Measurements from ENCODE around the gene WDR37. TPM values are rescaled to one million over a fixed set of nuclear protein-coding genes. Genes with fewer than 3 reads are reported as not detected.

Gene WDR37
- total and polyA plus RNA-seq, 2 experiments from 2014 or later, result 13.7 to 16.5 TPM

DNA sequence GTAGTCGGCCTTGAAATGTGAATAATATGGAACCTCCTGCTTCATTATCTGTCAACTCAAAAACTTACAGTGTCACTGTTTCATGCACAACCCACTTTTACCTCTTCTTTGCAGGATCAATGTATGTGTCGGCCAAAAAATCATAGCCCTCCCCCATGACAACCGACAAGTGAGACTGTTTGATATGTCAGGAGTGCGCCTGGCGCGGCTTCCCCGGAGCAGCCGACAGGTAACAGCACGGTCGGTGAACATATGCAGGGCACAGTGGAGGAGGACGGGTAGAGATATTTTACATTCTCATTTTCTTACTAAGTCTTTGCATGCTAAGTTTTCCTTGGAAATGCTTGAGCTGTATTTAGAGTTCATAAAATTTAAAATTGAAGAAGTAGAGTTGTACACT, 68.6 kb downstream of the WDR37 start:
- DNase-seq, result no peak
- H3K9me2 ChIP-seq (ENCODE audit: insufficient read depth), result no peaks in the 10 kb centered on the region
- 0 out of 2 replicates have a peak, but pooled peaks cover 3% of the 10 kb centered on the region for H3F3A ChIP-seq (ENCODE audit: insufficient read depth)
- peaks cover 16% of the 10 kb centered on the region for H3K79me2 ChIP-seq (ENCODE audit: insufficient read depth)
- no peaks in the 10 kb centered on the region for H3K27me3 ChIP-seq (replicated peaks; ENCODE audit: insufficient read depth)
- WGBS, 2 experiments (ENCODE audit: low coverage in 1 of 2, low lambda C conversion rate in 2 of 2, missing lambda C conversion rate in 2 of 2), result 91 to 94% methylated on average over 11 of the region's 11 CpGs
- H3K4me2 ChIP-seq (ENCODE audit: unreplicated experiment), result no peak overlapping the region
- no peak for TF ChIP-seq EZH2phosphoT487 (IDR thresholded peaks at IDR 0.05; ENCODE audit: insufficient read depth, low read depth)
- no peak for TF ChIP-seq EZH2 (IDR thresholded peaks at IDR 0.05; ENCODE audit: insufficient read depth, poor library complexity, severe bottlenecking)
- no peak overlapping the region for H3K27ac ChIP-seq
- H3K36me3 ChIP-seq (ENCODE audit: low read depth), result peaks cover 25% of the 10 kb centered on the region
- no peaks in the 10 kb centered on the region for H4K20me1 ChIP-seq (ENCODE audit: insufficient read depth)
- no peaks in the 10 kb centered on the region for H3K4me1 ChIP-seq (ENCODE audit: insufficient read depth)
- H3K9ac ChIP-seq, result no peak overlapping the region
- no peaks in the 10 kb centered on the region for H3K9me3 ChIP-seq (ENCODE audit: low read depth)
- H3K4me3 ChIP-seq, result no peak overlapping the region
- in situ Hi-C loops (cut with MboI), result no loop called here
- no peak overlapping the region for H2AFZ ChIP-seq

DNA sequence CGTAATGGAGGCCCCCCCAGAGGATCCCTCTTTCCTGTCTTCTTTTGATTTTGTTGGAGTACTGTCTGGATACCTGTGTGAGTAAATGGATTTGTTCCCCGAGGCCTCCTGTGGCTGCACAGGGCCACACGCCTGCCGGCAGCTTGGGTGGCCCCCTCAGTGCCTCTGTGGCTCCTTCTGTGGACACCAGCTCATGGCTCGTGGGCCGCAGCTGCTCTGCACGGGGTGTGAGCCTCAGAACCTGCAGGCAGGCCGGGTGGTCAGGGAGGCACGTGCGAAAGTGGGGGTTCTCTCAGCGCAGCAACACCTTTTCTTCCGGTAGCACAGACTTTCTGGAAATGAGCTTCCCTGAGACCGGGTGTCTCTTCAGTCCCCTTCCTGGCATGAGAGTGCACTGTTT, 70.3 kb downstream of the WDR37 start:
- Histone ChIP-seq H3F3A (ENCODE audit: insufficient read depth) (0 out of 2 replicates have a peak, but pooled peaks cover 3% of the 10 kb centered on the region), H3K27ac (no peak overlapping the region), H3K4me2 (ENCODE audit: unreplicated experiment) (no peak overlapping the region), H4K20me1 (ENCODE audit: insufficient read depth) (no peaks in the 10 kb centered on the region), H3K9me2 (ENCODE audit: insufficient read depth) (no peaks in the 10 kb centered on the region), H3K9me3 (ENCODE audit: low read depth) (no peaks in the 10 kb centered on the region), H3K27me3 (replicated peaks; ENCODE audit: insufficient read depth) (no peaks in the 10 kb centered on the region), H3K9ac (no peak overlapping the region), H3K4me3 (no peak overlapping the region), H3K79me2 (ENCODE audit: insufficient read depth) (peaks cover 10% of the 10 kb centered on the region), H3K4me1 (ENCODE audit: insufficient read depth) (no peaks in the 10 kb centered on the region), H3K36me3 (ENCODE audit: low read depth) (peaks cover 28% of the 10 kb centered on the region), H2AFZ (no peak overlapping the region)
- 87 to 88% methylated on average over 13 of the region's 13 CpGs for WGBS, 2 experiments (ENCODE audit: low coverage in 1 of 2, low lambda C conversion rate in 2 of 2, missing lambda C conversion rate in 2 of 2)
- TF ChIP-seq EZH2 (IDR thresholded peaks at IDR 0.05; ENCODE audit: insufficient read depth, poor library complexity, severe bottlenecking), result no peak
- in situ Hi-C loops (cut with MboI), result no loop called here
- DNase-seq, result no peak

DNA sequence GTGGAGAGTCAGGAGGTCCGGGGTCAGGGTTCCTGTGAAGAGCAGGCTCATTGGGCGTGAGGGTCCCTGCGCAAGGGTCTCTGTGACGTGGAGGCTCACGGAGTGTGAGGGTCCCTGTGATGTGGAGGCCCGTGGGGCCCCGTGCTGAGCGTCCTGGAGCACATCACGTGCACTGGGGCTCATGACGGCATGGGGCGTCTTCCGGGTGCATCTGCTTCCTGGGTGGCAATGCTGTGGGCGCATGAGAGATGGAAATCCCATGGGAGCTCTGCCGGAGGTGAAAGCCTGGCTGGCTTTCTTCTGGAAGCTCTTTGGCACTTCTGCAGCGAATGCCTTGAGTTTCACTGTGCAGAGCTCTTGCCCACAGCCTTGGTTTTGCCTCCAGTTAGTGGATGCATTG, 71.4 kb downstream of the WDR37 start:
- H3K4me1 ChIP-seq (ENCODE audit: insufficient read depth), result no peaks in the 10 kb centered on the region
- in situ Hi-C loops (cut with MboI), result no loop called here
- H3K27me3 ChIP-seq (replicated peaks; ENCODE audit: insufficient read depth), result no peaks in the 10 kb centered on the region
- 90 to 92% methylated on average over 15 of the region's 15 CpGs for WGBS, 2 experiments (ENCODE audit: low coverage in 1 of 2, low lambda C conversion rate in 2 of 2, missing lambda C conversion rate in 2 of 2)
- H3K4me3 ChIP-seq, result no peak overlapping the region
- TF ChIP-seq EZH2phosphoT487 (IDR thresholded peaks at IDR 0.05; ENCODE audit: insufficient read depth, low read depth) (no peak), EZH2 (IDR thresholded peaks at IDR 0.05; ENCODE audit: insufficient read depth, poor library complexity, severe bottlenecking) (no peak)
- no peaks in the 10 kb centered on the region for H3K9me3 ChIP-seq (ENCODE audit: low read depth)
- H2AFZ ChIP-seq, result no peak overlapping the region
- 0 out of 2 replicates have a peak, but pooled peaks cover 3% of the 10 kb centered on the region for H3F3A ChIP-seq (ENCODE audit: insufficient read depth)
- H3K9me2 ChIP-seq (ENCODE audit: insufficient read depth), result no peaks in the 10 kb centered on the region
- DNase-seq, result no peak
- H3K4me2 ChIP-seq (ENCODE audit: unreplicated experiment), result no peak overlapping the region
- no peak overlapping the region for H3K27ac ChIP-seq
- peaks cover 28% of the 10 kb centered on the region for H3K36me3 ChIP-seq (ENCODE audit: low read depth)
- no peaks in the 10 kb centered on the region for H4K20me1 ChIP-seq (ENCODE audit: insufficient read depth)
- peaks cover 10% of the 10 kb centered on the region for H3K79me2 ChIP-seq (ENCODE audit: insufficient read depth)
- no peak overlapping the region for H3K9ac ChIP-seq

DNA sequence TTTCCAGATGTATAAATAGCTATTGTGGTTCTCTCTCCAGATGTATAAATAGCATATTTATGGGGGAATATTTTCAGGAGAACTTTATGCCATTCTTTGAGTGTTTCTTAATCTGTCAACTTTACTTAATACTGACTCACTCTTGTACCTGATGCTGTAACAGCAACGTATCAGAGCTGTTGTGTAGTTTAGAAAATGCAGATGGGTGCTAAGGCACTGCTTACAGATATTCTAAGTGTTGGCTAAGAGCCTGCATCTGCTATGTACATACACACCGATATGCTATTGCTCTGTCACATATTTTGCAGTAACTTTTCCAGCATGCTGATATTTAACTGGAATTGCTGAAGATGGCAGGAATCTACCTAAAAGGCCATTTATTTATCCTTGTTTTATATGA, 71.9 kb downstream of the WDR37 start:
- Histone ChIP-seq H3K9me2 (ENCODE audit: insufficient read depth) (no peaks in the 10 kb centered on the region), H3K79me2 (ENCODE audit: insufficient read depth) (peaks cover 10% of the 10 kb centered on the region), H3K9ac (no peak overlapping the region), H3F3A (ENCODE audit: insufficient read depth) (0 out of 2 replicates have a peak, but pooled peaks cover 3% of the 10 kb centered on the region), H3K27me3 (replicated peaks; ENCODE audit: insufficient read depth) (no peaks in the 10 kb centered on the region), H3K4me2 (ENCODE audit: unreplicated experiment) (no peak overlapping the region), H3K27ac (no peak overlapping the region), H3K4me3 (no peak overlapping the region), H4K20me1 (ENCODE audit: insufficient read depth) (no peaks in the 10 kb centered on the region), H3K4me1 (ENCODE audit: insufficient read depth) (no peaks in the 10 kb centered on the region), H2AFZ (no peak overlapping the region), H3K9me3 (ENCODE audit: low read depth) (no peaks in the 10 kb centered on the region), H3K36me3 (ENCODE audit: low read depth) (peaks cover 28% of the 10 kb centered on the region)
- 48 to 58% methylated on average over 2 of the region's 2 CpGs for WGBS, 2 experiments (ENCODE audit: low coverage in 1 of 2, low lambda C conversion rate in 2 of 2, missing lambda C conversion rate in 2 of 2)
- in situ Hi-C loops (cut with MboI), result no loop called here
- TF ChIP-seq EZH2phosphoT487 (IDR thresholded peaks at IDR 0.05; ENCODE audit: insufficient read depth, low read depth) (no peak), EZH2 (IDR thresholded peaks at IDR 0.05; ENCODE audit: insufficient read depth, poor library complexity, severe bottlenecking) (no peak)
- DNase-seq, result no peak

DNA sequence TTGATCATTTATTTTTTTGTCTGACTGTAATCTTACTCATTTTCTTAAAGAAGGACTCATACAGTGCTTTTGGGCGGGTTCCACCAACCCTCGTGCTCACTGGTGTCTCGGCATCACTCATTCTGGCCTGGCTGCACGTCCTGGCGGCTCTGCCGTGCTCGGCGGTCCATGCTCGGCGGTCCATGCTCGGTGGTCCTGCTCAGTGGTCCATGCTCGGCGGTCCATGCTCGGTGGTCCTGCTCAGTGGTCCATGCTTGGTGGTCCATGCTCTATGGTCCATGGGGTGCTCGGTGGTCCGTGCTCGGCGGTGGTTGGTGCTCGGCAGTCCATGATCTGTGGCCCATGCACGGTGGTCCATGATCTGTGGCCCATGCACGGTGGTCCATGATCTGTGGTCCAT, 72.5 kb downstream of the WDR37 start:
- Histone ChIP-seq H2AFZ (no peak overlapping the region), H3K4me3 (no peak overlapping the region), H4K20me1 (ENCODE audit: insufficient read depth) (no peaks in the 10 kb centered on the region), H3K9me2 (ENCODE audit: insufficient read depth) (no peaks in the 10 kb centered on the region), H3K27me3 (replicated peaks; ENCODE audit: insufficient read depth) (no peaks in the 10 kb centered on the region), H3K4me1 (ENCODE audit: insufficient read depth) (no peaks in the 10 kb centered on the region), H3K9ac (no peak overlapping the region), H3F3A (ENCODE audit: insufficient read depth) (0 out of 2 replicates have a peak, but pooled peaks cover 3% of the 10 kb centered on the region), H3K4me2 (ENCODE audit: unreplicated experiment) (no peak overlapping the region), H3K9me3 (ENCODE audit: low read depth) (no peaks in the 10 kb centered on the region), H3K79me2 (ENCODE audit: insufficient read depth) (peaks cover 6% of the 10 kb centered on the region), H3K36me3 (ENCODE audit: low read depth) (peaks cover 27% of the 10 kb centered on the region), H3K27ac (no peak overlapping the region)
- peak; percentile 9 for DNase-seq
- WGBS, 2 experiments (ENCODE audit: low coverage in 1 of 2, low lambda C conversion rate in 2 of 2, missing lambda C conversion rate in 2 of 2), result 93% methylated on average over 20 to 21 of the region's 21 CpGs
- in situ Hi-C loops (cut with MboI), result no loop called here
- no peak for TF ChIP-seq EZH2 (IDR thresholded peaks at IDR 0.05; ENCODE audit: insufficient read depth, poor library complexity, severe bottlenecking)
- no peak for TF ChIP-seq EZH2phosphoT487 (IDR thresholded peaks at IDR 0.05; ENCODE audit: insufficient read depth, low read depth)

Measured in GM23248 (cell line).